CD14-positive monocyte (primary cell): ENCODE measurements around the gene TMEM234. TPM values are rescaled to one million over a fixed set of nuclear protein-coding genes. Genes with fewer than 3 reads are reported as not detected.

Experiments used
- DNase-seq, 3 donors: peaks; one replicate each; pipeline ENCODE4 v3.0.0-alpha.2; 2011 to 2022
- H2AFZ ChIP-seq: 2 replicates; pipeline ENCODE4 v1.6.0; 2012; ENCODE audit warnings: mild to moderate bottlenecking, low read depth, low read length, inconsistent platforms; ENCODE audit not compliant: insufficient read depth, poor library complexity, severe bottlenecking
- H3K27ac ChIP-seq, 2 donors: 1 replicate in 1 of 2; 2 replicates in 1 of 2; pipeline ENCODE4 v1.5.1; 2012 to 2013; ENCODE audit warnings: low read length in 2 of 2, control low read depth in 1 of 2, inconsistent platforms in 1 of 2, low read depth in 1 of 2, mild to moderate bottlenecking in 1 of 2
- H3K27me3 ChIP-seq, 2 donors: one replicate each; pipeline versions ENCODE4 v1.6.0 to v1.6.1; 2011 to 2013; ENCODE audit warnings: low read length in 2 of 2; ENCODE audit not compliant: control insufficient read depth in 2 of 2, insufficient read depth in 2 of 2
- H3K36me3 ChIP-seq, 2 donors: replicated peaks in 1 of 2; 1 replicate in 1 of 2; 2 replicates in 1 of 2; pipeline versions ENCODE4 v1.5.1 to v1.6.1; 2012 to 2013; ENCODE audit warnings: low read length in 2 of 2, control low read depth in 1 of 2, inconsistent platforms in 1 of 2, mild to moderate bottlenecking in 1 of 2; ENCODE audit not compliant: insufficient read depth in 2 of 2, control insufficient read depth in 1 of 2
- H3K4me1 ChIP-seq, 2 donors: 1 replicate in 1 of 2; 2 replicates in 1 of 2; pipeline versions ENCODE4 v1.5.1 to v1.6.1; 2012 to 2013; ENCODE audit warnings: low read length in 2 of 2, control low read depth in 1 of 2, inconsistent platforms in 1 of 2, mild to moderate bottlenecking in 1 of 2, moderate library complexity in 1 of 2; ENCODE audit not compliant: insufficient read depth in 2 of 2, control insufficient read depth in 1 of 2
- H3K4me2 ChIP-seq: replicated peaks from 2 replicates; pipeline ENCODE3; 2012; ENCODE audit warnings: low read length, moderate library complexity, mild to moderate bottlenecking; ENCODE audit not compliant: poor library complexity, severe bottlenecking; ENCODE audit errors: extremely low read depth
- H3K4me3 ChIP-seq, 3 experiments: fragments of 200-600 bp in 1 of 3; sonication (generic) in 1 of 3; replicated peaks in 1 of 3; 1 replicate in 2 of 3; 2 replicates in 1 of 3; pipeline ENCODE4 v1.5.1; 2011 to 2013; ENCODE audit warnings: low read length in 3 of 3, mild to moderate bottlenecking in 3 of 3, control low read depth in 2 of 3, low read depth in 2 of 3, inconsistent platforms in 1 of 3, moderate library complexity in 1 of 3
- H3K79me2 ChIP-seq: 2 replicates; pipeline ENCODE4 v1.6.0; 2012; ENCODE audit warnings: mild to moderate bottlenecking, control low read depth, inconsistent platforms, low read length, moderate library complexity; ENCODE audit not compliant: insufficient read depth
- H3K9ac ChIP-seq: 2 replicates; pipeline ENCODE4 v1.6.0; 2017; ENCODE audit warnings: low read length, mild to moderate bottlenecking; ENCODE audit not compliant: insufficient read depth, poor library complexity, severe bottlenecking
- H3K9me3 ChIP-seq, 2 donors: replicated peaks in 1 of 2; 1 replicate in 1 of 2; 2 replicates in 1 of 2; pipeline versions ENCODE4 v1.5.1 to v1.6.1; 2012 to 2013; ENCODE audit warnings: low read length in 2 of 2, control low read depth in 1 of 2; ENCODE audit not compliant: control insufficient read depth in 1 of 2, insufficient read depth in 1 of 2
- H4K20me1 ChIP-seq: 2 replicates; pipeline ENCODE4 v1.6.0; 2012; ENCODE audit warnings: mild to moderate bottlenecking, low read length, control low read depth, moderate library complexity; ENCODE audit not compliant: insufficient read depth
- H3K27ac Mint-ChIP-seq, 7 donors: one replicate each; pipeline ENCODE4 v1.8.0; 2020; ENCODE audit warnings: mild to moderate bottlenecking in 7 of 7, mixed read lengths in 7 of 7, moderate library complexity in 6 of 7, inconsistent platforms in 2 of 7
- H3K27me3 Mint-ChIP-seq, 3 donors: one replicate each; pipeline ENCODE4 v1.8.0; 2021 to 2022; ENCODE audit warnings: low read depth in 3 of 3, mild to moderate bottlenecking in 3 of 3, mixed read lengths in 3 of 3, moderate library complexity in 3 of 3, inconsistent platforms in 1 of 3
- H3K36me3 Mint-ChIP-seq, 2 donors: one replicate each; pipeline ENCODE4 v1.8.0; 2020; ENCODE audit warnings: mixed read lengths in 2 of 2, inconsistent platforms in 1 of 2, mild to moderate bottlenecking in 1 of 2
- H3K4me1 Mint-ChIP-seq: one replicate; pipeline ENCODE4 v1.8.0; 2020; ENCODE audit warnings: mild to moderate bottlenecking, mixed read lengths
- H3K4me3 Mint-ChIP-seq, 2 donors: one replicate each; pipeline ENCODE4 v1.8.0; 2020; ENCODE audit warnings: mild to moderate bottlenecking in 2 of 2, mixed read lengths in 2 of 2, moderate library complexity in 1 of 2
- H3K9me3 Mint-ChIP-seq, 7 donors: one replicate each; pipeline ENCODE4 v1.8.0; 2020 to 2022; ENCODE audit warnings: mixed read lengths in 7 of 7, mild to moderate bottlenecking in 6 of 7, moderate library complexity in 6 of 7, inconsistent platforms in 2 of 7
- CTCF ChIP-seq: fragments of 200-600 bp; IDR thresholded peaks from one replicate; pipeline ENCODE4 v1.8.0; 2022; ENCODE audit warnings: antibody characterized with exemption, mild to moderate bottlenecking
- WGBS: methylation state at CpG from one replicate; pipeline ENCODE4 v1.1.5; 2013; ENCODE audit warnings: missing lambda C conversion rate; ENCODE audit not compliant: insufficient coverage; 5-methylcytosine and 5-hydroxymethylcytosine counted together
- intact Hi-C, 2 donors: fragments of 100-400 bp; cut with micrococcal nuclease; formaldehyde crosslinking; loops; one replicate each; pipeline versions ENCODE4 v1.15.0 to v1.15.1; 2023
- polyA plus RNA-seq, 3 donors: library from polyadenylated mRNA; depleted of rRNA in 1 of 3; unstranded in 2 of 3; stranded (reverse) in 1 of 3; fragments of 300-500 nt in 2 of 3; fragments of >200 nt in 1 of 3; fragmentation: Illumina TruSeq in 2 of 3; gene quantifications; 1 replicate in 2 of 3; 2 replicates in 1 of 3; pipeline ENCODE4 v1.2.3, GENCODE V29; 2012 to 2021

TMEM234 gene
- polyA plus RNA-seq, 3 donors = 12.8 to 22.0 (median 14.5) TPM

GRCh38 chr1:32220746-32221580, 1.2 kb downstream of the TMEM234 start:
- 100% methylated on average over 1 of the region's 4 CpGs for WGBS
- Histone ChIP-seq H3K79me2 (peaks cover 31% of the 10 kb centered on the region), H3K27ac (peak overlapping the region in 1 of 2 donors; percentile 99), H3K36me3 (peaks cover 15 to 49% of the 10 kb centered on the region in 2 donors), H3K4me2 (peak overlapping the region; percentile 93), H3K27me3 (no peaks in the 10 kb centered on the region), H2AFZ (peak overlapping the region; percentile 92), H3K9me3 (no peaks in the 10 kb centered on the region), H3K9ac (peak overlapping the region; percentile 92), H3K4me1 (peaks cover 23 to 33% of the 10 kb centered on the region in 2 donors), H4K20me1 (no peaks in the 10 kb centered on the region), H3K4me3 (peak overlapping the region; percentile 53 to 98 (median 82))
- no peak for DNase-seq
- H3K9me3 Mint-ChIP-seq = no peaks in the 10 kb centered on the region
- peaks cover 36 to 61% of the 10 kb centered on the region in 2 donors for H3K36me3 Mint-ChIP-seq
- peak overlapping the region; percentile 97 to 100 (median 98) for H3K27ac Mint-ChIP-seq
- peak overlapping the region; percentile 97 to 98 for H3K4me3 Mint-ChIP-seq
- no peak for TF ChIP-seq CTCF
- H3K27me3 Mint-ChIP-seq = peaks cover 0 to 2% (median 2%) of the 10 kb centered on the region in 3 donors
- peaks cover 35% of the 10 kb centered on the region for H3K4me1 Mint-ChIP-seq
- intact Hi-C loops = loop anchor here in 1 of 2 donors (10.0 kb wide), 1 partner anchor 174 kb away; the partner anchor contains the start of gene BSDC1

GRCh38 chr1:32219022-32219421, 3.1 kb downstream of the TMEM234 start:
- WGBS = 100% methylated on average over 2 of the region's 7 CpGs
- H3K4me1 Mint-ChIP-seq = peaks cover 37% of the 10 kb centered on the region
- peaks cover 34 to 56% of the 10 kb centered on the region in 2 donors for H3K36me3 Mint-ChIP-seq
- TF ChIP-seq CTCF = no peak
- H3K36me3 ChIP-seq = peaks cover 10 to 46% of the 10 kb centered on the region in 2 donors
- peaks cover 23 to 37% of the 10 kb centered on the region in 2 donors for H3K4me1 ChIP-seq
- no peak overlapping the region for H3K4me2 ChIP-seq
- H3K9me3 Mint-ChIP-seq = no peaks in the 10 kb centered on the region
- DNase-seq = no peak
- no peak overlapping the region for H3K9ac ChIP-seq
- intact Hi-C loops = loop anchor here (5.0 to 10.0 kb wide), 2 partner anchors 156 to 193 kb away; no protein-coding TSS in a partner anchor
- no peak overlapping the region for H3K4me3 Mint-ChIP-seq
- H3K27ac Mint-ChIP-seq = peak overlapping the region in 1 of 7 donors; percentile 13
- H2AFZ ChIP-seq = no peak overlapping the region
- H4K20me1 ChIP-seq = no peaks in the 10 kb centered on the region
- peaks cover 0 to 2% (median 0%) of the 10 kb centered on the region in 3 donors for H3K27me3 Mint-ChIP-seq
- H3K79me2 ChIP-seq = peaks cover 31% of the 10 kb centered on the region
- no peaks in the 10 kb centered on the region for H3K27me3 ChIP-seq
- no peak overlapping the region for H3K4me3 ChIP-seq
- no peak overlapping the region for H3K27ac ChIP-seq
- no peaks in the 10 kb centered on the region for H3K9me3 ChIP-seq
